Cardiac fibroblast (primary cell): ENCODE measurements around the gene ODAD4.
A peak's percentile ranks its signal among the peaks of the same experiment; 100 is the strongest.

Source experiments
- DNase-seq, 2 donors: peaks; one replicate each; pipeline versions ENCODE4 v3.0.0 to v3.0.0-alpha.2; 2010; ENCODE audit warnings: low read depth in 2 of 2
- H3K4me3 ChIP-seq, 2 donors: replicated peaks in 1 of 2; 1 replicate in 1 of 2; 2 replicates in 1 of 2; pipeline ENCODE4 v1.5.1; 2011; ENCODE audit warnings: low read depth in 2 of 2, low read length in 2 of 2, mild to moderate bottlenecking in 2 of 2, moderate library complexity in 1 of 2
- CTCF ChIP-seq: IDR thresholded peaks from one replicate; pipeline ENCODE4 v1.5.1; 2011; ENCODE audit warnings: low read depth, mild to moderate bottlenecking, low read length, inconsistent platforms

Gene ODAD4

GRCh38 chr17:41972571-41973407 lies 42.4 kb downstream of the ODAD4 start:
- TF ChIP-seq CTCF = no peak
- DNase-seq = peak in 1 of 2 donors; percentile 76
- no peak overlapping the region for H3K4me3 ChIP-seq

GRCh38 chr17:41973408-41973811 lies 43.0 kb downstream of the ODAD4 start:
- no peak for TF ChIP-seq CTCF
- DNase-seq = no peak
- H3K4me3 ChIP-seq = no peak overlapping the region

- no peak for TF ChIP-seq CTCF
- H3K4me3 ChIP-seq = no peak overlapping the region
- no peak for DNase-seq
These were observed 43.6 kb downstream of the ODAD4 start for GRCh38 chr17:41974031-41974430.

GRCh38 chr17:41974658-41975057 lies 44.2 kb downstream of the ODAD4 start:
- DNase-seq = no peak
- TF ChIP-seq CTCF = no peak

GRCh38 chr17:41975099-41976083 lies 45.0 kb downstream of the ODAD4 start:
- no peak for TF ChIP-seq CTCF
- peak in 1 of 2 donors; percentile 20 for DNase-seq
- H3K4me3 ChIP-seq = no peak overlapping the region

More at GRCh38 chr17:41974658-41975057, 44.2 kb downstream of the ODAD4 start:
- no peak overlapping the region for H3K4me3 ChIP-seq

GRCh38 chr17:41976142-41976768 lies 45.8 kb downstream of the ODAD4 start:
- DNase-seq = no peak
- no peak overlapping the region for H3K4me3 ChIP-seq
- no peak for TF ChIP-seq CTCF
